H1 (cell line): ENCODE results near the gene GPC3. TPM values are rescaled to one million over a fixed set of nuclear protein-coding genes. Genes with fewer than 3 reads are reported as not detected.

Experiments used
- CTCF ChIA-PET: fragments of 300-600 bp; sonication (Branson Sonifier 250); formaldehyde crosslinking; loops from one replicate; lab custom pipeline; 2021; ENCODE audit not compliant: partially characterized antibody; lab: Charles Lee
- POLR2A ChIA-PET: fragments of 300-600 bp; sonication (Branson Sonifier 250); formaldehyde crosslinking; loops from one replicate; lab custom pipeline; 2021; ENCODE audit warnings: inconsistent platforms; ENCODE audit not compliant: partially characterized antibody; lab: Charles Lee
- DNase-seq, 2 experiments: peaks; one replicate each; pipeline versions ENCODE4 v3.0.0 to v3.0.0-alpha.2; 2010 to 2022; ENCODE audit warnings: low spot score in 2 of 2, low read depth in 1 of 2, mixed read lengths in 1 of 2
- FAIRE-seq: peaks from 2 replicates; lab custom pipeline; 2011; peaks lifted over from hg19 to GRCh38; lab: Jason Lieb, UNC
- H2AFZ ChIP-seq: 2 replicates; pipeline ENCODE4 v1.8.1; 2012; ENCODE audit warnings: low read length, inconsistent platforms
- H2AK5ac ChIP-seq: 2 replicates; pipeline ENCODE4 v1.6.1; 2013; ENCODE audit warnings: low read depth, low read length
- H2BK120ac ChIP-seq: replicated peaks from 2 replicates; pipeline ENCODE3; 2013; ENCODE audit warnings: low read depth, low read length, inconsistent platforms
- H2BK12ac ChIP-seq: 2 replicates; pipeline ENCODE4 v1.6.1; 2013; ENCODE audit warnings: low read depth, low read length
- H2BK15ac ChIP-seq: 2 replicates; pipeline ENCODE4 v1.6.1; 2013; ENCODE audit warnings: low read length
- H2BK20ac ChIP-seq: 2 replicates; pipeline ENCODE4 v1.6.1; 2013; ENCODE audit warnings: low read length
- H2BK5ac ChIP-seq: 2 replicates; pipeline ENCODE4 v1.6.1; 2013; ENCODE audit warnings: low read depth, low read length
- H3K14ac ChIP-seq: 2 replicates; pipeline ENCODE4 v1.6.1; 2013; ENCODE audit warnings: inconsistent platforms; ENCODE audit not compliant: insufficient read length
- H3K18ac ChIP-seq: 2 replicates; pipeline ENCODE4 v1.6.1; 2013; ENCODE audit warnings: low read length; ENCODE audit errors: extremely low read depth
- H3K23ac ChIP-seq: 2 replicates; pipeline ENCODE4 v1.6.1; 2013; ENCODE audit warnings: inconsistent platforms; ENCODE audit not compliant: insufficient read length
- H3K23me2 ChIP-seq: 2 replicates; pipeline ENCODE4 v1.6.1; 2013; ENCODE audit warnings: low read depth, low read length
- H3K27ac ChIP-seq: 2 replicates; pipeline ENCODE4 v1.6.1; 2011; ENCODE audit warnings: low read depth, low read length, inconsistent platforms
- H3K27me3 ChIP-seq, 4 experiments: replicated peaks in 1 of 4; 1 replicate in 1 of 4; 2 replicates in 3 of 4; pipeline versions ENCODE4 v1.6.1 to v1.8.1; 2011 to 2013; ENCODE audit warnings: low read length in 3 of 4, mild to moderate bottlenecking in 3 of 4, inconsistent platforms in 2 of 4, mixed read lengths in 2 of 4, moderate library complexity in 1 of 4; ENCODE audit not compliant: control insufficient read depth in 3 of 4, insufficient read depth in 3 of 4; ENCODE audit errors: extremely low read depth in 1 of 4
- H3K36me3 ChIP-seq, 4 experiments: 2 replicates each; pipeline versions ENCODE4 v1.6.1 to v1.8.1; 2011 to 2013; ENCODE audit warnings: mild to moderate bottlenecking in 4 of 4, low read length in 3 of 4, moderate library complexity in 2 of 4, control low read depth in 1 of 4, inconsistent platforms in 1 of 4; ENCODE audit not compliant: insufficient read depth in 4 of 4, control insufficient read depth in 2 of 4
- H3K4ac ChIP-seq: replicated peaks from 2 replicates; pipeline ENCODE3; 2013; ENCODE audit warnings: low read length, low read depth, mixed read lengths, inconsistent platforms; ENCODE audit not compliant: insufficient read length
- H3K4me1 ChIP-seq, 4 experiments: replicated peaks in 1 of 4; 1 replicate in 1 of 4; 2 replicates in 3 of 4; pipeline versions ENCODE4 v1.6.1 to v1.8.1; 2011 to 2013; ENCODE audit warnings: low read length in 3 of 4, inconsistent platforms in 2 of 4, mixed read lengths in 1 of 4; ENCODE audit not compliant: insufficient read depth in 4 of 4, control insufficient read depth in 3 of 4
- H3K4me2 ChIP-seq, 2 experiments: 2 replicates each; pipeline versions ENCODE4 v1.6.1 to v1.8.1; 2011 to 2013; ENCODE audit warnings: low read depth in 2 of 2, low read length in 2 of 2, control low read depth in 1 of 2, inconsistent platforms in 1 of 2, mild to moderate bottlenecking in 1 of 2; ENCODE audit not compliant: insufficient read depth in 1 of 2
- H3K4me3 ChIP-seq, 4 experiments: fragments of 200-600, 300-600 bp in 1 of 4; sonication (generic), shearing (Covaris generic), sonication (Bioruptor Twin) in 1 of 4; 2 replicates each; pipeline versions ENCODE4 v1.5.1 to v1.8.1; 2011 to 2016; ENCODE audit warnings: low read length in 4 of 4, low read depth in 3 of 4, control low read depth in 2 of 4, inconsistent platforms in 2 of 4, mild to moderate bottlenecking in 2 of 4, mixed read lengths in 1 of 4, moderate library complexity in 1 of 4; ENCODE audit not compliant: insufficient read depth in 2 of 4; ENCODE audit errors: extremely low read depth in 1 of 4
- H3K56ac ChIP-seq: replicated peaks from 2 replicates; pipeline ENCODE3; 2013; ENCODE audit warnings: low read depth, mild to moderate bottlenecking, mixed read lengths, low read length, inconsistent platforms; ENCODE audit not compliant: insufficient read length
- H3K79me1 ChIP-seq: 2 replicates; pipeline ENCODE4 v1.6.1; 2013; ENCODE audit warnings: low read depth, low read length, control low read depth
- H3K79me2 ChIP-seq, 2 experiments: 2 replicates each; pipeline versions ENCODE4 v1.6.1 to v1.8.1; 2012 to 2013; ENCODE audit warnings: low read length in 2 of 2, mild to moderate bottlenecking in 2 of 2, inconsistent platforms in 1 of 2; ENCODE audit not compliant: insufficient read depth in 2 of 2, control insufficient read depth in 1 of 2
- H3K9ac ChIP-seq, 4 experiments: replicated peaks in 1 of 4; 1 replicate in 1 of 4; 2 replicates in 3 of 4; pipeline versions ENCODE4 v1.6.1 to v1.8.1; 2011 to 2013; ENCODE audit warnings: low read depth in 3 of 4, low read length in 3 of 4, control low read depth in 2 of 4, mild to moderate bottlenecking in 2 of 4, moderate library complexity in 2 of 4, inconsistent platforms in 1 of 4; ENCODE audit errors: extremely low read depth in 1 of 4
- H3K9me3 ChIP-seq, 2 experiments: 2 replicates each; pipeline versions ENCODE4 v1.6.1 to v1.8.1; 2012 to 2013; ENCODE audit warnings: mild to moderate bottlenecking in 2 of 2, moderate library complexity in 2 of 2, control low read depth in 1 of 2, inconsistent platforms in 1 of 2, low read depth in 1 of 2, low read length in 1 of 2, mixed read lengths in 1 of 2; ENCODE audit not compliant: insufficient read depth in 2 of 2
- H4K20me1 ChIP-seq, 2 experiments: replicated peaks in 1 of 2; 2 replicates each; pipeline versions ENCODE3 to v1.8.1; 2011 to 2013; ENCODE audit warnings: inconsistent platforms in 2 of 2, low read length in 2 of 2, mild to moderate bottlenecking in 1 of 2; ENCODE audit not compliant: insufficient read depth in 2 of 2, control insufficient read depth in 1 of 2
- H4K5ac ChIP-seq: 2 replicates; pipeline ENCODE4 v1.6.1; 2013; ENCODE audit warnings: low read length, low read depth, mixed read lengths, inconsistent platforms; ENCODE audit not compliant: insufficient read length
- H4K8ac ChIP-seq: 2 replicates; pipeline ENCODE4 v1.8.0; 2013; ENCODE audit warnings: mild to moderate bottlenecking, moderate library complexity, low read length, inconsistent platforms; ENCODE audit not compliant: insufficient read depth; ENCODE audit errors: extremely low read depth
- H4K91ac ChIP-seq: replicated peaks from 2 replicates; pipeline ENCODE3; 2013; ENCODE audit warnings: low read length, mixed read lengths, inconsistent platforms; ENCODE audit not compliant: insufficient read length
- BACH1 ChIP-seq: IDR thresholded peaks from 2 replicates; pipeline ENCODE4 v1.6.1; 2012; ENCODE audit warnings: low read length, improper control_type of control experiment
- CBX5 ChIP-seq: fragments of 300-800, 300-1000 bp; sonication (generic); IDR thresholded peaks from 2 replicates; pipeline ENCODE4 v1.7.1; 2016; ENCODE audit warnings: antibody characterized with exemption, low read length, low read depth
- EGR1 ChIP-seq: IDR thresholded peaks from 2 replicates; pipeline ENCODE4 v1.6.1; 2011; ENCODE audit warnings: low read depth, low read length, borderline replicate concordance
- EZH2 ChIP-seq: fragments of 200-600 bp; sonication (generic); IDR thresholded peaks from 2 replicates; pipeline ENCODE4 v1.7.1; 2012; ENCODE audit warnings: low read depth, mild to moderate bottlenecking, moderate library complexity, low read length, inconsistent platforms; ENCODE audit not compliant: severe bottlenecking
- KDM5A ChIP-seq: fragments of 200-600 bp; IDR thresholded peaks from 2 replicates; pipeline ENCODE4 v1.7.1; 2012; ENCODE audit warnings: mild to moderate bottlenecking, low read length, inconsistent platforms, mixed read lengths
- RNF2 ChIP-seq: fragments of 200-900, 300-1000 bp; sonication (generic); IDR thresholded peaks from 2 replicates; pipeline ENCODE4 v1.7.1; 2016; ENCODE audit warnings: borderline replicate concordance, low read depth, mild to moderate bottlenecking, antibody characterized with exemption, low read length; ENCODE audit not compliant: poor library complexity, severe bottlenecking; ENCODE audit errors: missing control alignments
- SP1 ChIP-seq: IDR thresholded peaks from 2 replicates; pipeline ENCODE4 v1.6.1; 2011; ENCODE audit warnings: low read depth, low read length
- SP4 ChIP-seq: IDR thresholded peaks from 2 replicates; pipeline ENCODE4 v1.6.1; 2012; ENCODE audit warnings: low read length, inconsistent platforms
- TAF7 ChIP-seq: optimal IDR thresholded peaks from 2 replicates; pipeline ENCODE3; 2011; ENCODE audit warnings: low read depth, mild to moderate bottlenecking, inconsistent platforms, low read length, moderate library complexity, borderline replicate concordance
- ZNF274 ChIP-seq: IDR thresholded peaks from 2 replicates; pipeline ENCODE4 v1.7.0; 2012; ENCODE audit warnings: low read length, borderline replicate concordance; ENCODE audit errors: extremely low read depth
- polyA plus RNA-seq, 7 experiments: library from polyadenylated mRNA; depleted of rRNA in 3 of 7; stranded (reverse) in 5 of 7; unstranded in 2 of 7; fragments of >200 nt in 5 of 7; fragments of 200-250 nt in 2 of 7; gene quantifications; 1 replicate in 5 of 7; 2 replicates in 1 of 7; 4 replicates in 1 of 7; pipeline versions ENCODE4 v1.2.1 to v1.2.3, GENCODE V29; 2011 to 2013; ENCODE audit warnings: missing spikeins in 2 of 7, mixed read lengths in 2 of 7
- total RNA-seq: library from RNA; stranded (reverse); fragmentation: NEBNext Ultra II Directional; extraction: Animal tissue kit (Norgen Biotek cat#: 25700); gene quantifications from 2 replicates; pipeline ENCODE4 v1.2.1, GENCODE V29; 2021

Gene GPC3
- total and polyA plus RNA-seq, 2 of the 8 experiments (the other 6 are each of a cell fraction or from before 2014, with no cell fraction given): 64.8 to 71.9 TPM

DNA sequence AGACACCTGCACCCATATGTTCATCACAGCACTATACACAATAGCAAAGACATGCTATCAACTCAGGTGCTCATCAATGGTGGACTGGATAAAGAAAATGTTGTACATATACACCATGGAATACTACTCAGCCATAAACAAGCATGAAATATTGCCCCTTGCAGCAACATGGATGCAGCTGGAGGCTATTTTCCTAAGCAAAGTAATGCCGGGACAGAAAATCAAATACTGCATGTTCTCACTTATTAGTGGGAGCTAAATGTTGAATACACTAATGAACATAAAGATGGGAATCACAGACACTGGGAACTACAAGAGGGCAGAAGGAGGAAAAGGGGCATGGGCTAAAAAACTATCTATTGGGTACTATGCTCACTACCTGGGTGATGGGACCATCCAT is 278.5 kb downstream of the GPC3 start (continued):
- TF ChIP-seq CBX5 (no peak), SP4 (no peak)

DNA sequence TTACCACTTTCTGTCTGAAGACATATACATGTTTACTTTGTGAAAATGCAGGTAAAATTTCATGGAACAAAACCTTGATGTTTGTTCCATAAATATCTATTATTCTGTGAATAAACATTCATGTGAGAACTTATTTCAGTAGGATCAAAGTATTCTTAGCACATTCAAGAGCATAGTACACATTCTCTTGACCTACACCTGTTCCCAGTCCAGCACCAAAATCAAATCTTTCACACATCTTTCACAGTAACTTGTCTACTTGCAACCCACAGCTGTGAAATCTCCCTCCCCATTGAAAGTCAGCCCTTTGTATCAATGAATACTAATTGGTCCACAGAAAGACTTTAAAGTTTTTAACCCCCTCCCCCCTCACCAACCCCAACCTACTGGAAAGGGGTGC is 283.2 kb downstream of the GPC3 start:
- Histone ChIP-seq H3K18ac (no peak overlapping the region), H2BK20ac (no peak overlapping the region), H3K23me2 (no peaks in the 10 kb centered on the region; the same call in 1 of the 2 replicates), H2BK120ac (no peak overlapping the region), H2AK5ac (no peak overlapping the region), H4K91ac (no peak overlapping the region), H2AFZ (no peak overlapping the region), H3K4me3 (no peak overlapping the region), H3K56ac (no peak overlapping the region), H3K4ac (no peak overlapping the region), H3K23ac (no peak overlapping the region), H4K20me1 (no peaks in the 10 kb centered on the region), H3K27me3 (no peaks in the 10 kb centered on the region; a peak in 1 of 7 replicates), H4K5ac (no peak overlapping the region), H3K36me3 (no peaks in the 10 kb centered on the region), H3K27ac (no peak overlapping the region), H3K14ac (no peak overlapping the region), H3K9me3 (no peaks in the 10 kb centered on the region), H4K8ac (no peak overlapping the region), H2BK15ac (no peak overlapping the region), H2BK5ac (no peak overlapping the region), H3K79me2 (no peaks in the 10 kb centered on the region), H3K4me1 (peaks cover 0 to 2% (median 1%) of the 10 kb centered on the region in 4 experiments; a peak in 3 of 7 replicates), H3K9ac (no peak overlapping the region), H3K79me1 (no peaks in the 10 kb centered on the region), H3K4me2 (no peak overlapping the region), H2BK12ac (no peak overlapping the region)
- no peak for DNase-seq
- FAIRE-seq: peak; percentile 39
- POLR2A ChIA-PET: no interaction called here
- CTCF ChIA-PET: no interaction called here
- TF ChIP-seq TAF7: no peak
- no peak for TF ChIP-seq ZNF274
- TF ChIP-seq SP1: no peak
- TF ChIP-seq KDM5A: no peak
- no peak for TF ChIP-seq BACH1
- TF ChIP-seq RNF2: no peak
- no peak for TF ChIP-seq EZH2
- no peak for TF ChIP-seq EGR1
